K562 (cell line): ENCODE measurements around the gene ENPP6. TPM values are rescaled to one million over a fixed set of nuclear protein-coding genes. Genes with fewer than 3 reads are reported as not detected.

Experiments
- KLF10 ChIP-seq: fragments of 250-450 bp; sonication (Bioruptor Pico); IDR thresholded peaks from 2 replicates; pipeline ENCODE4 v1.6.1; 2021; ENCODE audit warnings: matching md5 sums
- NCOA1 ChIP-seq: fragments of 450-650 bp; IDR thresholded peaks from 2 replicates; pipeline ENCODE4 v1.6.1; 2016; ENCODE audit warnings: low read depth
- NONO ChIP-seq, 2 experiments: fragments of 200-400 bp in 1 of 2; fragments of 450-650 bp in 1 of 2; formaldehyde crosslinking in 1 of 2; IDR thresholded peaks; 2 replicates each; pipeline ENCODE4 v1.6.1; 2017; ENCODE audit warnings: low read depth in 2 of 2, mild to moderate bottlenecking in 2 of 2, moderate library complexity in 2 of 2, low read length in 1 of 2
- PTBP1 ChIP-seq: fragments of 200-400 bp; formaldehyde crosslinking; IDR thresholded peaks from 2 replicates; pipeline ENCODE4 v1.6.1; 2017; ENCODE audit warnings: low read depth, low read length
- SMAD2 ChIP-seq: fragments of 150-350 bp; IDR thresholded peaks from 2 replicates; pipeline ENCODE4 v1.6.1; 2014; ENCODE audit warnings: low read depth, mild to moderate bottlenecking, low read length
- ZNF583 ChIP-seq: fragments of 250-450 bp; sonication (Bioruptor Pico); IDR thresholded peaks from 2 replicates; pipeline ENCODE4 v1.4.0; 2020
- polyA plus RNA-seq, 8 experiments: library from polyadenylated mRNA; depleted of rRNA in 4 of 8; stranded (reverse) in 5 of 8; unstranded in 3 of 8; fragments of >200 nt; fragmentation: Nextera tagmentation in 2 of 8; fragmentation: Illumina TruSeq in 1 of 8; extraction: Ambion mirVana in 2 of 8; extraction: Trizol in 1 of 8; gene quantifications; 2 replicates each; pipeline versions ENCODE4 v1.2.1 to v1.2.3, GENCODE V29; 2011 to 2014; ENCODE audit warnings: inconsistent platforms in 1 of 8, missing spikeins in 1 of 8
- total RNA-seq, 7 experiments: library from RNA; depleted of rRNA in 6 of 7; stranded (reverse); fragments of >200 nt in 6 of 7; fragmentation: Illumina TruSeq in 2 of 7; extraction: Trizol in 2 of 7; gene quantifications; 2 replicates each; pipeline versions ENCODE4 v1.2.1 to v1.2.3, GENCODE V29; 2011 to 2021; ENCODE audit warnings: low replicate concordance in 1 of 7
- TF ChIP-seq, protein P1 (sequence below): fragments of 250-450 bp; sonication (Bioruptor Pico); IDR thresholded peaks from 2 replicates; pipeline ENCODE4 v1.5.0; 2021; ENCODE audit warnings: mild to moderate bottlenecking, moderate library complexity
- TF ChIP-seq, protein P2 (sequence below): sonication (generic); formaldehyde crosslinking; IDR thresholded peaks from 2 replicates; pipeline ENCODE4 v1.8.0; 2022; ENCODE audit warnings: mild to moderate bottlenecking, missing genetic modification reagents
- TF ChIP-seq, protein P3 (sequence below): fragments of 250-450 bp; sonication (Bioruptor Pico); IDR thresholded peaks from 2 replicates; pipeline ENCODE4 v1.4.0; 2020; ENCODE audit warnings: mild to moderate bottlenecking, moderate library complexity
- TF ChIP-seq, protein P4 (sequence below), 3 experiments: IDR thresholded peaks in 2 of 3; conservative IDR thresholded peaks in 1 of 3; 2 replicates each; pipeline ENCODE4 v1.5.1; 2011 to 2012; ENCODE audit warnings: low read length in 3 of 3, mild to moderate bottlenecking in 3 of 3, control low read depth in 2 of 3, improper control_type of control experiment in 1 of 3, inconsistent platforms in 1 of 3, low read depth in 1 of 3, mixed read lengths in 1 of 3, moderate library complexity in 1 of 3; ENCODE audit not compliant: insufficient read depth in 2 of 3

The ENPP6 gene
- total and polyA plus RNA-seq, 9 of the 15 experiments (the other 6 are each of a cell fraction or from before 2014, with no cell fraction given) = 0.29 TPM; not detected in 8

GRCh38 chr4:184197536-184198082 lies 20.1 kb downstream of the ENPP6 start (continued):
- TF ChIP-seq, protein P1, sequence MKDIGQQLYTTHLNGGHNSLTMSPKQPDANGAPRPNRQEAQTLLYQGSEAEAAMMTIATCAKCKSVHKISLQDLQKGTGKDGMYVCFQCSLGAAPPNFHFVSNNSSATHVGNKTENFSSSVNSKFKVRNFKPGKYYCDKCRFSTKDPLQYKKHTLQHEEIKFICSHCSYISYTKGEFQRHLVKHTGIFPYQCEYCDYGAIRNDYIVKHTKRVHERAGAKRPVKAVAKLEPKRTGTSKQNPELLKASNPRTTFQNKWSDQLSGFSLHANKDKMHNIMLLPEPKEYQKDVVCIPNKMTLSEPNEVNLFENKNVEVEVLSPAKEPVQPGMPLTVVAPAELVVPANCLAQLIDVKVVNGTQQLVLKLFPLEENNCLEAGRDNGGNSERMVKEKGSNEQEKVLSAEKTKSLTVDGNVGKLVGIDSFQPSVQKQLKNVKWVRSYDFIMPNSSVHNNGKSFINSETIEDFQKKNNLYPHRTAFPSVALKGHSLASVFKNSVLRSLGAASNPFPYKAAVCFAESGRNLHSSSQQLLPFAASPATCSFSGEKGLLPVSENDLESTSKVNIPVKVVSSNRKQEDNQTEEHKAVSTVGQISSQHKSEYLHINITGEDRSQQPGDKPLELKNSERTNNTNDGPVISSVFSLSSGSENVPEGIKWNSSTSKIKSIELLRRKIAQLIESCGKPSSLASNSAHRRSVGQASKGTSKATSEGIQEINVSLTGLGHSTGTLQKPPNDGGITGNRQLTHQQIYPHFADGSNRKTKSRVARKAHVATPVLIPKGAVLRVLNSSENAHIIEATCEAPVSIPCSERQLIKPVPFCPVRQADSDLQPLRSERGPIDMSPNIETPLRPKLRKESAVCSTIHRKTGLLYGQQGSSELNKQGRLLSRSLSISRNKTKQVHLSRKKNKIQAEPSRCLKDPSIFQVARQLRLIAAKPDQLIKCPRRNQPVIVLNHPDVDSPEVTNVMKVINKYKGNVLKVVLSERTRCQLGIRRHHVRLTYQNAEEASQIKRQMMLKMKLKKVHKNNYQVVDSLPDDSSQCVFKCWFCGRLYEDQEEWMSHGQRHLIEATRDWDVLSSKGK = no peak
- TF ChIP-seq PTBP1 (no peak), NONO (IDR thresholded peaks at IDR 0.05; ENCODE audit: low read depth in 2 of 2, low read length in 1 of 2) (no peak), NCOA1 (no peak), ZNF583 (CRISPR knock-in tag) (no peak), SMAD2 (no peak), KLF10 (CRISPR knock-in tag) (no peak)
- TF ChIP-seq, protein P2, sequence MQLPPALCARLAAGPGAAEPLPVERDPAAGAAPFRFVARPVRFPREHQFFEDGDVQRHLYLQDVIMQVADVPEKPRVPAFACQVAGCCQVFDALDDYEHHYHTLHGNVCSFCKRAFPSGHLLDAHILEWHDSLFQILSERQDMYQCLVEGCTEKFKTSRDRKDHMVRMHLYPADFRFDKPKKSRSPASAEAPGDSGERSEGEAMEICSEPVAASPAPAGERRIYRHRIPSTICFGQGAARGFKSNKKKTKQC (CRISPR knock-in tag) = no peak
- TF ChIP-seq, protein P3, sequence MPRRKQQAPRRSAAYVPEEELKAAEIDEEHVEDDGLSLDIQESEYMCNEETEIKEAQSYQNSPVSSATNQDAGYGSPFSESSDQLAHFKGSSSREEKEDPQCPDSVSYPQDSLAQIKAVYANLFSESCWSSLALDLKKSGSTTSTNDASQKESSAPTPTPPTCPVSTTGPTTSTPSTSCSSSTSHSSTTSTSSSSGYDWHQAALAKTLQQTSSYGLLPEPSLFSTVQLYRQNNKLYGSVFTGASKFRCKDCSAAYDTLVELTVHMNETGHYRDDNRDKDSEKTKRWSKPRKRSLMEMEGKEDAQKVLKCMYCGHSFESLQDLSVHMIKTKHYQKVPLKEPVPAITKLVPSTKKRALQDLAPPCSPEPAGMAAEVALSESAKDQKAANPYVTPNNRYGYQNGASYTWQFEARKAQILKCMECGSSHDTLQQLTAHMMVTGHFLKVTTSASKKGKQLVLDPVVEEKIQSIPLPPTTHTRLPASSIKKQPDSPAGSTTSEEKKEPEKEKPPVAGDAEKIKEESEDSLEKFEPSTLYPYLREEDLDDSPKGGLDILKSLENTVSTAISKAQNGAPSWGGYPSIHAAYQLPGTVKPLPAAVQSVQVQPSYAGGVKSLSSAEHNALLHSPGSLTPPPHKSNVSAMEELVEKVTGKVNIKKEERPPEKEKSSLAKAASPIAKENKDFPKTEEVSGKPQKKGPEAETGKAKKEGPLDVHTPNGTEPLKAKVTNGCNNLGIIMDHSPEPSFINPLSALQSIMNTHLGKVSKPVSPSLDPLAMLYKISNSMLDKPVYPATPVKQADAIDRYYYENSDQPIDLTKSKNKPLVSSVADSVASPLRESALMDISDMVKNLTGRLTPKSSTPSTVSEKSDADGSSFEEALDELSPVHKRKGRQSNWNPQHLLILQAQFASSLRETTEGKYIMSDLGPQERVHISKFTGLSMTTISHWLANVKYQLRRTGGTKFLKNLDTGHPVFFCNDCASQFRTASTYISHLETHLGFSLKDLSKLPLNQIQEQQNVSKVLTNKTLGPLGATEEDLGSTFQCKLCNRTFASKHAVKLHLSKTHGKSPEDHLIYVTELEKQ (CRISPR knock-in tag) = no peak
- TF ChIP-seq, protein P4, sequence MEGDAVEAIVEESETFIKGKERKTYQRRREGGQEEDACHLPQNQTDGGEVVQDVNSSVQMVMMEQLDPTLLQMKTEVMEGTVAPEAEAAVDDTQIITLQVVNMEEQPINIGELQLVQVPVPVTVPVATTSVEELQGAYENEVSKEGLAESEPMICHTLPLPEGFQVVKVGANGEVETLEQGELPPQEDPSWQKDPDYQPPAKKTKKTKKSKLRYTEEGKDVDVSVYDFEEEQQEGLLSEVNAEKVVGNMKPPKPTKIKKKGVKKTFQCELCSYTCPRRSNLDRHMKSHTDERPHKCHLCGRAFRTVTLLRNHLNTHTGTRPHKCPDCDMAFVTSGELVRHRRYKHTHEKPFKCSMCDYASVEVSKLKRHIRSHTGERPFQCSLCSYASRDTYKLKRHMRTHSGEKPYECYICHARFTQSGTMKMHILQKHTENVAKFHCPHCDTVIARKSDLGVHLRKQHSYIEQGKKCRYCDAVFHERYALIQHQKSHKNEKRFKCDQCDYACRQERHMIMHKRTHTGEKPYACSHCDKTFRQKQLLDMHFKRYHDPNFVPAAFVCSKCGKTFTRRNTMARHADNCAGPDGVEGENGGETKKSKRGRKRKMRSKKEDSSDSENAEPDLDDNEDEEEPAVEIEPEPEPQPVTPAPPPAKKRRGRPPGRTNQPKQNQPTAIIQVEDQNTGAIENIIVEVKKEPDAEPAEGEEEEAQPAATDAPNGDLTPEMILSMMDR (IDR thresholded peaks at IDR 0.05 in 2 of 3, conservative IDR thresholded peaks at IDR 0.05 in 1 of 3; ENCODE audit: insufficient read depth in 2 of 3, low read depth in 1 of 3, low read length in 3 of 3) = no peak
